ENCODE data around the gene ATP11A.

The ATP11A gene

GRCh38 chr13:112891477-112892401, 201.9 kb downstream of the ATP11A start:
- DNase-seq (ENCODE audit: low read depth in 2 of 2): no peak

GRCh38 chr13:112892426-112893206, 202.8 kb downstream of the ATP11A start:
- no peak for DNase-seq (ENCODE audit: low read depth in 2 of 2)

GRCh38 chr13:112893207-112893569, 203.3 kb downstream of the ATP11A start:
- DNase-seq (ENCODE audit: low read depth in 2 of 2): no peak

- DNase-seq (ENCODE audit: low read depth in 2 of 2): no peak
Measured at GRCh38 chr13:112893570-112894422, 204.0 kb downstream of the ATP11A start.

GRCh38 chr13:112894423-112894672, 204.5 kb downstream of the ATP11A start:
- DNase-seq (ENCODE audit: low read depth in 2 of 2): no peak

GRCh38 chr13:112894673-112895481, 205.0 kb downstream of the ATP11A start:
- no peak for DNase-seq (ENCODE audit: low read depth in 2 of 2)

- no peak for DNase-seq (ENCODE audit: low read depth in 2 of 2)
Measured at GRCh38 chr13:112895521-112896465, 206.0 kb downstream of the ATP11A start.

GRCh38 chr13:112896736-112897602, 207.1 kb downstream of the ATP11A start:
- DNase-seq (ENCODE audit: low read depth in 2 of 2): no peak

GRCh38 chr13:112897603-112897955, 207.7 kb downstream of the ATP11A start:
- no peak for DNase-seq (ENCODE audit: low read depth in 2 of 2)

GRCh38 chr13:112897956-112898620, 208.2 kb downstream of the ATP11A start:
- no peak for DNase-seq (ENCODE audit: low read depth in 2 of 2)

- no peak for DNase-seq (ENCODE audit: low read depth in 2 of 2)
Measured at GRCh38 chr13:112898621-112899280, 208.9 kb downstream of the ATP11A start.

- DNase-seq (ENCODE audit: low read depth in 2 of 2): no peak
Measured at GRCh38 chr13:112899281-112900225, 209.7 kb downstream of the ATP11A start.

- DNase-seq (ENCODE audit: low read depth in 2 of 2): no peak
Measured at GRCh38 chr13:112900226-112900600, 210.4 kb downstream of the ATP11A start.

GRCh38 chr13:112900691-112901091, 210.9 kb downstream of the ATP11A start:
- no peak for DNase-seq (ENCODE audit: low read depth in 2 of 2)

GRCh38 chr13:112902101-112902651, 212.3 kb downstream of the ATP11A start:
- DNase-seq (ENCODE audit: low read depth in 2 of 2): no peak

GRCh38 chr13:112902669-112903068, 212.8 kb downstream of the ATP11A start:
- DNase-seq (ENCODE audit: low read depth in 2 of 2): no peak

- no peak for DNase-seq (ENCODE audit: low read depth in 2 of 2)
Measured at GRCh38 chr13:112903071-112903577, 213.3 kb downstream of the ATP11A start.
